Karpas-422 (cell line): ENCODE data around the gene CRABP2. TPM values are rescaled to one million over a fixed set of nuclear protein-coding genes. Genes with fewer than 3 reads are reported as not detected.

ENCODE experiments used
- total RNA-seq: library from RNA; depleted of rRNA; stranded (reverse); fragments of >200 nt; shearing (Covaris generic); gene quantifications from 2 replicates; pipeline ENCODE4 v1.2.3, GENCODE V29; 2014; ENCODE audit warnings: low replicate concordance; rRNA removed

Gene CRABP2
- total RNA-seq, 1 experiment from 2014 or later = 0.56 TPM

Other genes with a start within 250 kb of the CRABP2 start
- 22.3 and 24.7 TPM in 2 replicates for gene MEF2D, start 204.8 kb downstream of the CRABP2 start, total RNA-seq
- 0.75 and 1.5 TPM in 2 replicates for gene IQGAP3, start 133.0 kb downstream of the CRABP2 start, total RNA-seq
- 2.9 and 7.8 TPM in 2 replicates for gene TTC24, start 125.9 kb downstream of the CRABP2 start, total RNA-seq
- gene NAXE, start 113.8 kb downstream of the CRABP2 start, total RNA-seq = 113 and 135 TPM in 2 replicates
- 26.2 and 28.0 TPM in 2 replicates for gene GPATCH4, start 104.1 kb downstream of the CRABP2 start, total RNA-seq
- gene HAPLN2, start 86.2 kb downstream of the CRABP2 start, total RNA-seq = 0.47 TPM in 1 of 2 replicates, not detected in the other
- not detected in 2 replicates for gene BCAN, start 63.5 kb downstream of the CRABP2 start, total RNA-seq
- not detected in 2 replicates for gene NES, start 28.2 kb downstream of the CRABP2 start, total RNA-seq
- gene METTL25B, start 22.9 kb upstream of the CRABP2 start, total RNA-seq = 22.8 and 26.5 TPM in 2 replicates
- 17.9 and 18.4 TPM in 2 replicates for gene ISG20L2, start 23.2 kb upstream of the CRABP2 start, total RNA-seq
- 102 and 113 TPM in 2 replicates for gene MRPL24, start 35.5 kb upstream of the CRABP2 start, total RNA-seq
- 191 and 237 TPM in 2 replicates for gene HDGF, start 46.1 kb upstream of the CRABP2 start, total RNA-seq
- gene PRCC, start 62.0 kb upstream of the CRABP2 start, total RNA-seq = 39.6 and 50.0 TPM in 2 replicates
- gene SH2D2A, start 111.3 kb upstream of the CRABP2 start, total RNA-seq = not detected in 2 replicates
- not detected in 2 replicates for gene INSRR, start 153.5 kb upstream of the CRABP2 start, total RNA-seq
- not detected in 2 replicates for gene NTRK1, start 155.3 kb upstream of the CRABP2 start, total RNA-seq
- gene PEAR1, start 188.1 kb upstream of the CRABP2 start, total RNA-seq = 0.22 TPM in 1 of 2 replicates, not detected in the other
- gene LRRC71, start 215.0 kb upstream of the CRABP2 start, total RNA-seq = not detected in 2 replicates